Measurements from ENCODE around the gene TTC28. TPM values are rescaled to one million over a fixed set of nuclear protein-coding genes. Genes with fewer than 3 reads are reported as not detected.
"Not testable (repeated sequence)": the region's sequence is repeated elsewhere in the genome, so short reads cannot be mapped to it uniquely, and the experiment has no call there.

Gene TTC28
- total RNA-seq, 1 donor from 2014 or later = 16.4 TPM

- H3K4me1 ChIP-seq = peaks cover 9% of the 10 kb centered on the region
- no peak for DNase-seq
- H3K27me3 ChIP-seq (ENCODE audit: low read depth) = no peaks in the 10 kb centered on the region
- intact Hi-C loops (cut with micrococcal nuclease) = no loop called here
- H3K4me3 ChIP-seq = no peak overlapping the region
- H3K9me3 ChIP-seq (replicated peaks) = peaks cover 3% of the 10 kb centered on the region
- no peaks in the 10 kb centered on the region for H3K36me3 ChIP-seq
- TF ChIP-seq CTCF (IDR thresholded peaks at IDR 0.05; ENCODE audit: borderline replicate concordance) = no peak
- H3K27ac ChIP-seq (replicated peaks) = no peak overlapping the region
Observed at GRCh38 chr22:28217277-28217676, 462.4 kb downstream of the TTC28 start.

- H3K27ac ChIP-seq (replicated peaks); H3K36me3 ChIP-seq; DNase-seq: not testable (repeated sequence)
Observed at GRCh38 chr22:28214750-28215149, 464.9 kb downstream of the TTC28 start.

GRCh38 chr22:28209457-28209856 is 470.2 kb downstream of the TTC28 start:
- intact Hi-C loops (cut with micrococcal nuclease); H3K36me3 ChIP-seq; H3K4me3 ChIP-seq; H3K4me1 ChIP-seq; DNase-seq; H3K27ac ChIP-seq (replicated peaks); H3K27me3 ChIP-seq (ENCODE audit: low read depth): not testable (repeated sequence)
- H3K9me3 ChIP-seq (replicated peaks) = peaks cover 17% of the 10 kb centered on the region

More at GRCh38 chr22:28214750-28215149, 464.9 kb downstream of the TTC28 start:
- H3K27me3 ChIP-seq (ENCODE audit: low read depth); H3K4me1 ChIP-seq; H3K4me3 ChIP-seq; intact Hi-C loops (cut with micrococcal nuclease): not testable (repeated sequence)
- peaks cover 17% of the 10 kb centered on the region for H3K9me3 ChIP-seq (replicated peaks)

GRCh38 chr22:28208787-28209186 is 470.9 kb downstream of the TTC28 start:
- Histone ChIP-seq H3K9me3 (replicated peaks) (peaks cover 14% of the 10 kb centered on the region), H3K36me3 (no peaks in the 10 kb centered on the region), H3K27ac (replicated peaks) (no peak overlapping the region), H3K4me1 (peaks cover 13% of the 10 kb centered on the region), H3K4me3 (no peak overlapping the region), H3K27me3 (ENCODE audit: low read depth) (no peaks in the 10 kb centered on the region)
- no peak for TF ChIP-seq CTCF (IDR thresholded peaks at IDR 0.05; ENCODE audit: borderline replicate concordance)
- intact Hi-C loops (cut with micrococcal nuclease) = no loop called here
- no peak for DNase-seq

GRCh38 chr22:28208036-28208435 is 471.6 kb downstream of the TTC28 start:
- intact Hi-C loops (cut with micrococcal nuclease) = no loop called here
- no peak for TF ChIP-seq CTCF (IDR thresholded peaks at IDR 0.05; ENCODE audit: borderline replicate concordance)

GRCh38 chr22:28207281-28208030 is 472.2 kb downstream of the TTC28 start:
- peaks cover 25% of the 10 kb centered on the region for H3K4me1 ChIP-seq
- intact Hi-C loops (cut with micrococcal nuclease) = no loop called here
- H3K27ac ChIP-seq (replicated peaks) = no peak overlapping the region
- no peaks in the 10 kb centered on the region for H3K27me3 ChIP-seq (ENCODE audit: low read depth)
- peaks cover 14% of the 10 kb centered on the region for H3K9me3 ChIP-seq (replicated peaks)
- TF ChIP-seq CTCF (IDR thresholded peaks at IDR 0.05; ENCODE audit: borderline replicate concordance) = no peak
- H3K36me3 ChIP-seq = no peaks in the 10 kb centered on the region
- no peak for DNase-seq
- H3K4me3 ChIP-seq = no peak overlapping the region

More at GRCh38 chr22:28208036-28208435, 471.6 kb downstream of the TTC28 start:
- no peak for DNase-seq
- peaks cover 14% of the 10 kb centered on the region for H3K9me3 ChIP-seq (replicated peaks)
- H3K27ac ChIP-seq (replicated peaks) = no peak overlapping the region
- H3K4me3 ChIP-seq = no peak overlapping the region
- no peaks in the 10 kb centered on the region for H3K36me3 ChIP-seq
- H3K4me1 ChIP-seq = peaks cover 21% of the 10 kb centered on the region
- no peaks in the 10 kb centered on the region for H3K27me3 ChIP-seq (ENCODE audit: low read depth)

Data from left ventricle myocardium inferior (tissue), 1 donor.